ENCODE data around the gene SAPCD1.

Gene SAPCD1

DNA sequence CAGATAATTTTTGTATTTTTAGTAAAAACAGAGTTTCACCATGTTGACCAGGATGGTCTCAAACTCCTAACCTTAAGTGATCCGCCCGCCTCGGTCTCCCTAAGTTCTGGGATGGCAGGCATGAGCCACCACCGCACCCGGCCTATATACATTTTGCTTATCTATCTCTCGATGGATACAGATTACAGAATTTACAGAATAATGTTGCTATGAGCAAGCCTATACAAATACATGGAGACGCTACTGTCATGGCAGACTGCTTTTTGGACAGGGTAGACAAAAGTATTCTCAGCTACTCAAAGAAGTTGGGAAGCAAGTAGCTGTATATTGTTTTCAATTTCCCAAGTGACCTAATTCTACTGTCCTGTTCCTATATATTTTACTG is 51.0 kb downstream of the SAPCD1 start:
- Histone ChIP-seq H3K9me3 (no peaks in the 10 kb centered on the region), H3K27ac (peak overlapping the region; percentile 45; the same call in 1 of the 2 replicates), H3K4me3 (peak overlapping the region; percentile 65; the same call in 1 of the 2 replicates), H3K4me1 (peaks cover 30% of the 10 kb centered on the region), H3K4me2 (peak overlapping the region; percentile 81), H3K36me3 (no peaks in the 10 kb centered on the region), H4K20me1 (no peaks in the 10 kb centered on the region), H3K9ac (peak overlapping the region; percentile 36), H3K27me3 (peaks cover 34% of the 10 kb centered on the region)
- no peak for TF ChIP-seq Cebpa-rat (IDR thresholded peaks at IDR 0.05)

Measured in BLaER1 (cell line).